Fibroblast of lung (primary cell): ENCODE results near the gene IL36B. TPM values are rescaled to one million over a fixed set of nuclear protein-coding genes. Genes with fewer than 3 reads are reported as not detected.

ENCODE experiments used
- DNase-seq, 2 donors: peaks; one replicate each; pipeline versions ENCODE4 v3.0.0 to v3.0.0-alpha.2; 2010; ENCODE audit warnings: low read depth in 2 of 2
- H2AFZ ChIP-seq: 2 replicates; pipeline ENCODE4 v1.5.1; 2012; ENCODE audit warnings: low read length, control low read depth, inconsistent platforms
- H3K27ac ChIP-seq: 2 replicates; pipeline ENCODE4 v1.5.1; 2011; ENCODE audit warnings: low read length, control low read depth; ENCODE audit not compliant: insufficient read depth
- H3K27me3 ChIP-seq: 2 replicates; pipeline ENCODE4 v1.5.1; 2011; ENCODE audit warnings: mild to moderate bottlenecking, low read length; ENCODE audit not compliant: control insufficient read depth, insufficient read depth
- H3K36me3 ChIP-seq: 2 replicates; pipeline ENCODE4 v1.5.1; 2011; ENCODE audit warnings: low read length; ENCODE audit not compliant: control insufficient read depth, insufficient read depth
- H3K4me1 ChIP-seq: 2 replicates; pipeline ENCODE4 v1.5.1; 2011; ENCODE audit warnings: low read length; ENCODE audit not compliant: control insufficient read depth, insufficient read depth; ENCODE audit errors: extremely low read depth
- H3K4me2 ChIP-seq: 2 replicates; pipeline ENCODE4 v1.5.1; 2011; ENCODE audit warnings: low read length, control low read depth; ENCODE audit not compliant: insufficient read depth; ENCODE audit errors: extremely low read depth
- H3K4me3 ChIP-seq, 4 experiments: fragments of 200-600 bp in 1 of 4; sonication (generic) in 1 of 4; replicated peaks in 1 of 4; 2 replicates each; pipeline ENCODE4 v1.5.1; 2011 to 2016; ENCODE audit warnings: low read length in 4 of 4, low read depth in 3 of 4, mild to moderate bottlenecking in 3 of 4, control low read depth in 2 of 4, inconsistent platforms in 1 of 4, mixed read lengths in 1 of 4; ENCODE audit not compliant: insufficient read depth in 1 of 4; ENCODE audit errors: control extremely low read depth in 1 of 4
- H3K79me2 ChIP-seq: 2 replicates; pipeline ENCODE4 v1.5.1; 2012; ENCODE audit warnings: mild to moderate bottlenecking, low read length, inconsistent platforms; ENCODE audit not compliant: control insufficient read depth, insufficient read depth
- H3K9ac ChIP-seq: 2 replicates; pipeline ENCODE4 v1.5.1; 2011; ENCODE audit warnings: mild to moderate bottlenecking, low read length, control low read depth; ENCODE audit not compliant: insufficient read depth
- H3K9me3 ChIP-seq: 2 replicates; pipeline ENCODE4 v1.5.1; 2012; ENCODE audit warnings: low read depth, low read length; ENCODE audit not compliant: control insufficient read depth, insufficient read depth
- H4K20me1 ChIP-seq: 2 replicates; pipeline ENCODE4 v1.5.1; 2011; ENCODE audit warnings: low read length; ENCODE audit not compliant: control insufficient read depth, insufficient read depth; ENCODE audit errors: extremely low read depth
- CTCF ChIP-seq, 2 donors: IDR thresholded peaks in 1 of 2; conservative IDR thresholded peaks in 1 of 2; 1 replicate in 1 of 2; 2 replicates in 1 of 2; pipeline ENCODE4 v1.5.1; 2011 to 2012; ENCODE audit warnings: low read length in 2 of 2, control low read depth in 1 of 2, inconsistent platforms in 1 of 2, low read depth in 1 of 2, mild to moderate bottlenecking in 1 of 2
- EZH2 ChIP-seq: IDR thresholded peaks from 2 replicates; pipeline ENCODE4 v1.5.1; 2012; ENCODE audit warnings: low read length, control low read depth, mild to moderate bottlenecking; ENCODE audit errors: missing control alignments
- polyA plus RNA-seq, 2 donors: library from polyadenylated mRNA; depleted of rRNA in 1 of 2; stranded (reverse) in 1 of 2; unstranded in 1 of 2; fragments of >200 nt; gene quantifications; 2 replicates each; pipeline ENCODE4 v1.2.1, GENCODE V29; 2011 to 2012; ENCODE audit warnings: missing spikeins in 1 of 2
- total RNA-seq: library from RNA; depleted of rRNA; stranded (reverse); fragments of >200 nt; gene quantifications from 2 replicates; pipeline ENCODE4 v1.2.1, GENCODE V29; 2014

Gene IL36B
- total and polyA plus RNA-seq, 2 donors (not counting 1 experiment from before 2014, with no cell fraction given) = not detected

GRCh38 chr2:113088213-113088992 lies 35.7 kb upstream of the IL36B start:
- TF ChIP-seq CTCF (conservative IDR thresholded peaks at IDR 0.05 in 1 of 2, IDR thresholded peaks at IDR 0.05 in 1 of 2; ENCODE audit: low read depth in 1 of 2, low read length in 2 of 2) = no peak
- TF ChIP-seq EZH2 = no peak

DNA sequence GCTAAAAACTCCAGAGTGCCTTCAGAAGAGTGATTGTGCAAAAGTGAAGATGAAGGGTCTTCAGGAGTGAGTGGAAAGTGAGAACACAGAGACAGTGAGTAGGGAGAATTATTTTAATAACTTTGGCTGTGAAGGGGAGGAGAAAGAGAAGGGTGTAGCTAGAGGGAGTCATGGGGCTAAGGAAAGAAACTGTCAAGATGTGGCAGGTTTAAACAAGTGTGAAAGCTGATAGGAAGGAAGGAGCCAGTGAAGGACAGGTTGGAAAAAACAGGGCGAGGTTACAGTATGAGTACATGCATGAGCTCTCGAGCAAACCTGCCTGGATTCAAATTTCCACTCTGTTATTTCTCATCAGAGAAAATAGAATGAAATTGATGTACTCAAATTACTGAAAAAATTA lies 32.9 kb upstream of the IL36B start:
- H3K79me2 ChIP-seq = no peaks in the 10 kb centered on the region
- H3K4me1 ChIP-seq = no peaks in the 10 kb centered on the region
- DNase-seq = no peak
- H3K27me3 ChIP-seq = peaks cover 9% of the 10 kb centered on the region
- H3K4me2 ChIP-seq = no peak overlapping the region
- no peak overlapping the region for H3K4me3 ChIP-seq
- no peaks in the 10 kb centered on the region for H4K20me1 ChIP-seq
- no peak for TF ChIP-seq CTCF (conservative IDR thresholded peaks at IDR 0.05 in 1 of 2, IDR thresholded peaks at IDR 0.05 in 1 of 2; ENCODE audit: low read depth in 1 of 2, low read length in 2 of 2)
- TF ChIP-seq EZH2 = no peak
- H3K9me3 ChIP-seq = no peaks in the 10 kb centered on the region
- no peaks in the 10 kb centered on the region for H3K36me3 ChIP-seq
- no peak overlapping the region for H3K27ac ChIP-seq
- no peak overlapping the region for H2AFZ ChIP-seq
- H3K9ac ChIP-seq = no peak overlapping the region

More at GRCh38 chr2:113088213-113088992, 35.7 kb upstream of the IL36B start:
- Histone ChIP-seq H3K36me3 (no peaks in the 10 kb centered on the region), H3K79me2 (no peaks in the 10 kb centered on the region), H3K9ac (no peak overlapping the region), H3K4me2 (no peak overlapping the region), H3K27ac (no peak overlapping the region), H3K4me3 (no peak overlapping the region), H3K27me3 (peaks cover 4% of the 10 kb centered on the region), H2AFZ (no peak overlapping the region), H4K20me1 (no peaks in the 10 kb centered on the region), H3K9me3 (no peaks in the 10 kb centered on the region), H3K4me1 (no peaks in the 10 kb centered on the region)
- no peak for DNase-seq

DNA sequence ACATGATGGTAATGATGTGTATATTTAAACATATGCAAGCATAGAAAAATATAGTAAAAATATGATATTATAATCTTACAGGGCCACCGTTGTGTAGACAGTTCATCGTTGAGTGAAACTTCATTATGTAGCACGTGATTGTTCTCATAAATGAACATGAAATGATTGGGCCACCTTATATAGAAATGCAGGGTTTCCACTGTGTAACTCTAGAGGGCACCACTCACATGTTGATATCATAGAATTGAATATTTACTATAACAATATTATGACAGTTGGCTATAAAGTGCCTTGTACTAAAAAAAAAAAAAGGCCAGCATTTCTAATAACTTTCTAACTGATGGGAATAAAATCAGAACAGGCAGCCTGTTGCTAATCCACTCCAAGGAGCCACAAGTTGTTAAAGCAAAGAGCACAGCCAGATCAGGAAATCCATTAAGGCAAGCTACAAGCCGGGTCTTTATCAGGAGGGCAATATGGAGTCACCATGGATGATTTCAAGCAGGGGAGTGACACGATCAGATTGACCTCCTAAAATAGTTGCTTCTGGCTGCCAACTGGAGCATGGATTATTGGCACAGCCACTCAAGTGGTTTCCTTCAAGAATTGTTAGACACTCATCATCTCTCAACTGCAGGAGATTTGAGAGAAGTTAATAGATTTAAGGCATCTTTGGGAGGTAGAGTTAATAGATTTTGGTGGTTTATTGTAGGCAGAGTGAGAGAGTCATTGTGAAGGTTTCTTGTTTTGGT lies 31.8 kb upstream of the IL36B start:
- peak in 1 of 2 donors; percentile 18 for DNase-seq
- no peaks in the 10 kb centered on the region for H4K20me1 ChIP-seq
- H3K27me3 ChIP-seq = peaks cover 9% of the 10 kb centered on the region
- no peaks in the 10 kb centered on the region for H3K4me1 ChIP-seq
- H3K36me3 ChIP-seq = no peaks in the 10 kb centered on the region
- no peaks in the 10 kb centered on the region for H3K79me2 ChIP-seq
- H3K9me3 ChIP-seq = no peaks in the 10 kb centered on the region
- no peak overlapping the region for H3K27ac ChIP-seq
- TF ChIP-seq CTCF (conservative IDR thresholded peaks at IDR 0.05 in 1 of 2, IDR thresholded peaks at IDR 0.05 in 1 of 2; ENCODE audit: low read depth in 1 of 2, low read length in 2 of 2) = peak in 1 of 2 donors; percentile 49
- TF ChIP-seq EZH2 = no peak
- no peak overlapping the region for H3K4me3 ChIP-seq
- H3K9ac ChIP-seq = no peak overlapping the region
- H3K4me2 ChIP-seq = no peak overlapping the region
- H2AFZ ChIP-seq = no peak overlapping the region
